HG02981 (cell line): Measurements from ENCODE around the gene RIT1.
"Not testable (repeated sequence)": the region's sequence is repeated elsewhere in the genome, so short reads cannot be mapped to it uniquely, and the experiment has no call there.

ENCODE experiments used
- ATAC-seq: cut with Tn5 transposase; IDR thresholded peaks from one replicate; pipeline ENCODE4 v1.9.1; 2021; ENCODE audit warnings: mild to moderate bottlenecking, moderate library complexity; ENCODE audit not compliant: unreplicated experiment

The RIT1 gene

GRCh38 chr1:155895617-155896016 is 15.5 kb downstream of the RIT1 start:
- not testable (repeated sequence) for ATAC-seq

DNA sequence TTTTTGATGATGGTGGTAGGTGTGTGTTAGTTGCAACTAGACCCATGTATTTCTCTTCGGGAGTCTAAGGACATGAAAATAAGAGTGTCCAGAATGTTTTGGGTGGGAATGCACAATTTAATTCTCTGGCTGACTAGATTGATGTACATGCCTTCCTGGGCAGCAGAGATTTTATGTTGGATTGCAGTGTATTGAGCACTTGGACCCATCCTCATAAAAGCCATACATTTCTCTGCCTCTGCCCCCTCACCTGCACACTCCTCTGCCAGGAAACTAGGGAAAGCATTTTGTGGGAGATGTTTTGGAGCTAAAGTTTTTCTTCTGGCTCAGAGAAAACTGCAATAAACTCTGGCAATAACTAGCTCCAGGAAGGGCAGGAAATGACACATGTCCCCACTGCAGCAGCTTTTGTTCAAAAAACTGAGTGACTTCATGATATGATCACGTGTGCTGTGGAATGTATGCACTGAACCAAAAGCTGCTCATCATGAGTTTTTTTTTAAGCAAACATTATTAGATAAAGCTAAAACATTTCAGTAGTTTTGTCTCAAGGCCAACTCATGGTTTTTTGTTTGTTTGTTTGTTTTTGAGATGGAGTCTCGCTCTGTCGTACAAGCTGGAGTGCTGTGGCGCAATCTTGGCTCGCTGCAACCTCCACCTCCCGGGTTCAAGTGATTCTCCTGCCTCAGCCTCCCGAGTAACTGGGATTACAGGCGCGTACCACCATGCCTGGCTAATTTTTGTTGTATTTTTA is 17.6 kb downstream of the RIT1 start:
- no peak for ATAC-seq

DNA sequence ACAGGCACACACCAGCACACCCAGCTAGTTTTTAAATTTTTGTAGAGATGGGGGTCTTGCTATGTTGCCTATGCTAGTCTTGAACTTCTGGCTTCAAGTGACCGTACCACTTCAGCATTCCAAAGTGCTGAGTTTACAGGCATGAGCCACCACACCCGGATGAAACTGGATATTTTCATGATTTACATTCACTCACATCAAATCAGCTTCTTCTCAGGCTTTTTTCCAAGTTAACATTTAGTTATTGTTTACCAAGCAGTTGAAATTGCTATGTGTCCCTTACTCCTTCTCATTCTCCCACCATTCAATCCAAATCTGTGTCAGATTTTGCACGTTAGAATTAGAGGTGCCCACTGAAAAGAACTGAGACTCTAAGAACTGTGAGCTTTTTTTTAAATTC is 18.4 kb downstream of the RIT1 start:
- no peak for ATAC-seq

DNA sequence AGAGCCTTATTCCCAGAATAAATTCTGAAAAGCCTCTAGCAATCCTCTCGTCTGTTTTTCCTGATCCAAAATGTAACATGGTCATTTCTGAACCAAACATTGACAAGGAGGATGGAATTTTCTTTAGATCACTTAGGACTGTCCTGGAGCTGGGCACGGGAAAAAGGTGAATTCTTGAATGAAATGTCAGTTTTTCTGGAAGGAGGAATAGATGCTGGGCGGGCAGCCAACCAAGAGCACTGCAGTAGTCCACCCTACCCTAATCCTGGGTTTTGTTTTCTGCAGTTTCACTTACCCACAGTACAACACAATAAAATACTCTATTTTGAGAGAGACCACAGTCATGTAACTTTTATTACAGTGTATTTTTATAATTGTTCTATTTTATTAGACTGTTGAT is 20.9 kb downstream of the RIT1 start:
- ATAC-seq: no peak

GRCh38 chr1:155889566-155889965 is 21.6 kb downstream of the RIT1 start:
- ATAC-seq: no peak

DNA sequence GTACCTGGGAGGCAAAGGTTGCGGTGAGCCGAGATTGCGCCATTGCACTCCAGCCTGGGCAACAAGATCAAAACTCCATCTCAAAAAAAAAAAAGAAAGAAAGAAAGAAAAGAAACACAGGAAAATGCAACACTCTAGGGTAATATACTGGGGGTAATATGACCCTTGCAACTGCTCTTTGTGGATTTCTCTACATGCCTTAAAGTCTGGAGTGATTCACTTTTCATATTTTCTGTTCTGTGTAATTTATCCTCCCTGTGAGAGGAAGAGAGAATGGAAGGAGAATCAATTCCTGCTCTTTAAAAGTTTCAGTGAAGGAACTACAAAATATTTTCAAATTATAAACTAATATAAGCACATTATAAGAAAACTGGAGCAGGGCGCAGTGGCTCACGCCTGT is 22.7 kb downstream of the RIT1 start:
- no peak for ATAC-seq

GRCh38 chr1:155884982-155885381 is 26.2 kb downstream of the RIT1 start:
- no peak for ATAC-seq

DNA sequence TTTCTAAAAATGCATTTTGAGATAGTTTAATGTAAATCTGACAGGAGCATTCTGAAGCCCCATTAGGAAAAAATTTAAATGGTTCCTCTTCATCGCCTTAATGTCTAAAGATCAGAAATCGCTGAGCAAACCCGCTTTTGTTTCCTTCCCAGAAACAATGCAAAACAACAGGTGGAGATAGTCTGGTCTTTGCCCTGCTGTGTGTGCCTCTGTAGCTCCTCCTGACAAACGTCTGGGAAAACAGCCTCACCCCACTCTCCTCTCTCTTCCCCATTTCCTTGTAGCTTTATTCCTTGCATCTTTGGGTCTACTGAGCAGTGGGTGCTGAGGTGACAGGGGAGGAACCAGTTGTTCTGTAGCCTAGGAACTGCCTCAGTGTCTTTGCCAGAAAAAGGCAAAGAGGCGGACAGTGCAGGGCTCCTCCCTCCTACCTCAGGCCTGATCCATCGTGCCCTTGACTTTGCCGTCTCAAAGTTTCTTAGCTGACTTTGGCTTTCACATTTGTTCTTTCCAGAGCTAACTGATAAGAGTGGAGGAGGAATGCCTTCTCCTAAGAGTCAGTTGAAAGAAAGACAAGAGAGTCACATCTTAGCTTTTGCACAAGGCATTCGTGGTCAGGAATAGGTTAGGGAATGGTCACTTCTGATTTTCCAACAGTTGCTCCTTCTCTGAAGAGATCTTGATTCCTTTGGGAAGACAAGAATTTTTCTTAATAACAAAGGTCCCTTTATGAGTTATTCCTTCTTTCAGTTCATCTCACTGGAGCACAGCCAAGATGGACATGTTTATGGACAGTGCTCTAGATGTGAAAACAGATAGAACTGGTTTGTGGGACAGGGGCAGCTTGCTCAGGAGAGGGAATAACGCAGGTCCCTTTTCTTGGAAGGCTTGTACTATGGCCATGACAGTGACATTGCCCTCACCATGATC is 26.9 kb downstream of the RIT1 start:
- ATAC-seq: no peak

- ATAC-seq: no peak
These were observed 28.4 kb downstream of the RIT1 start for GRCh38 chr1:155882766-155883165.

DNA sequence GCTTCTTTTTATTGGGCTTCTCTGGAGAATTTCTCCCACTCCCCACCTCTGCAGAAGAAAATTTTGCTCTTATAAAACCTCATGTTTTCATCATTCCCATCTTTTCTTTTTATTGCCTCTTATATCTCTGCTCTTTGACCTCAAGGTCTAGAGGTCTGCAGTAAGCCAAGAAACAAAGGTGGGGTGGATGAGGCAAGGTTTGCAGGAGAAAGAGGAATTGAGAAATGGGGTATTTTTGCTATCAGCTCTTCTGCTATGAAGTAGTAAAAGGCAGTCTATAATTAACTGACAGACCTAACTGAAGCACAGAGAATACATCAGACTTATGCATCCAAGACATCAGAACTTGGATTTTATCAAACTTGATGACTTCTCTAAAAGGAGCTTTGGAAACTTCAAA is 28.9 kb downstream of the RIT1 start:
- ATAC-seq: no peak

GRCh38 chr1:155880950-155881349 is 30.2 kb downstream of the RIT1 start:
- ATAC-seq: no peak

- no peak for ATAC-seq
These were observed 30.9 kb downstream of the RIT1 start for GRCh38 chr1:155880251-155880650.

- ATAC-seq: no peak
These were observed 33.2 kb downstream of the RIT1 start for GRCh38 chr1:155877945-155878344.

DNA sequence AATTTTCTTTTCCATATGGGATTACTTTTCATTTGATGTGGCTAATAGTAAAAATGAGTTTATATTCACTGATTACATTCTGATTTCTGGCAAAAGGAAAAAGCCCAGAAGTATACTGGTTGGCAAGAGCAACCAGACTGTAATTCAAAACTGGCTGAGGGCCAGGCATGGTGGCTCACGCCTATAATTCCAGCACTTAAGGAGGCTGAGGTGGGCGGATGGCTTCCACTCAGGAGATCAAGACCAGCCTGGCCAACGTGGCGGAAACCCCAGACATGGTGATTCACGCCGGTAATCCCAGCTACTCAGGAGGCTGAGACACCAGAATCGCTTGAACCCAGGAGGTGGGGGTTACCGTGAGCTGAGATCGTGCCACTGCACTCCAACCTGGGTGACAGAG is 37.3 kb downstream of the RIT1 start:
- ATAC-seq: no peak

DNA sequence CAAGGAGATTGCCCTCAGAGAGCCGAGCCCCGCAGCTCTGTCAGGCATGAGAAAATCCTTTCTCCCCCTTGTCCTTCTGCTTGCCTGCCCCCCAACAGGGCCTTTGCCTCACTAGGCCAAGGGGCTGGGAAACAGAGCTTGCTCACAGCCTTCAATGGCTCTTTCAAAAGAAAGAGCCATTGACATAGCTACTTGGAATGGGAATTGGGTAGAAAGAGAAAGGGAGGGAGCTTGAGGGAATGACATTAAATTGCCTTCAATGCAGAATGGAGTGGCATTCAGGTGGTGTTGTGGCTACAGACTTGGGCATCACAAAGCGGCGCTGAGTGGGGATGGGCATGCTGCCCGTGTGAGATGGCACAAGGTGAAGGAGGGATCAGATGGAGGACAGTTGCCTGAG is 38.6 kb downstream of the RIT1 start:
- ATAC-seq: no peak

DNA sequence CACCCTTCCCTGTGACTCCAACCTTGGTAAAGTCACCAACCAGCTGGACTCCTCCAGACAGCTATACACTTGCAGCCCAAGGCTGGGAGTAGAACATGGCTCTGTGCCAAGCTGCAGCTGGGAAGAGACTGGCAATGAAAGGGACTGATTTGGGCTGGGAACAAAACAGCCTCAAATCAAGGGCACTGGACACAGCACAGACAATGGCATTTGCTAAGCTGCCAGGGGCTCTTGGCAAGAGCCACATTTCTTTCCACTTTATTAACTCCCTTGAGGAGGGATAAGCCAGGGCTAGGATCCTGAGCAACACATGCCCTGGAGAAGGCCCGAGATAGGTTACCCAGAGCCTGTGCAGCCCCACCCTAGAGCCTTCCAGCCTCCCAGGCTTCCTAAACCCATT is 39.8 kb downstream of the RIT1 start:
- no peak for ATAC-seq

GRCh38 chr1:155867766-155868165 is 43.4 kb downstream of the RIT1 start:
- no peak for ATAC-seq

DNA sequence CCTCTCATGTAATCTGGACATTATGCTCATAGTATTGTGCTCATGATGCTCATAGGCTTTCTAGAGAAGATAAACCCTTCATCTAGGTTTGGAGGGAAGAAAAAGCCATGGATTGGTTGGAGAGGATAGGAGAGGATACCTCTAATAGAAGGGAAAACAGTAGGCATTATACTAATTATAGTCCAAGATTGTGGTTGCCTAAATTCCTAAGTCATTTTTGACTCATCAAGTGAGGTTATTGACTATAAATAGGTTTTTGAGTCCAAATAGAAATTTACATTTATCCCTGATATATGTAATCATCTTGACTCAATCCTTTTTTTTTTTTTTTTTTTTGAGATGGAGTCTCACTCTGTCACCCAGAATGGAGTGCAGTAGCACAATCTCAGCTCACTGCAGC is 46.8 kb downstream of the RIT1 start:
- ATAC-seq: no peak

- no peak for ATAC-seq
These were observed 49.3 kb downstream of the RIT1 start for GRCh38 chr1:155861896-155862295.

- no peak for ATAC-seq
These were observed 50.1 kb downstream of the RIT1 start for GRCh38 chr1:155860970-155861510.

DNA sequence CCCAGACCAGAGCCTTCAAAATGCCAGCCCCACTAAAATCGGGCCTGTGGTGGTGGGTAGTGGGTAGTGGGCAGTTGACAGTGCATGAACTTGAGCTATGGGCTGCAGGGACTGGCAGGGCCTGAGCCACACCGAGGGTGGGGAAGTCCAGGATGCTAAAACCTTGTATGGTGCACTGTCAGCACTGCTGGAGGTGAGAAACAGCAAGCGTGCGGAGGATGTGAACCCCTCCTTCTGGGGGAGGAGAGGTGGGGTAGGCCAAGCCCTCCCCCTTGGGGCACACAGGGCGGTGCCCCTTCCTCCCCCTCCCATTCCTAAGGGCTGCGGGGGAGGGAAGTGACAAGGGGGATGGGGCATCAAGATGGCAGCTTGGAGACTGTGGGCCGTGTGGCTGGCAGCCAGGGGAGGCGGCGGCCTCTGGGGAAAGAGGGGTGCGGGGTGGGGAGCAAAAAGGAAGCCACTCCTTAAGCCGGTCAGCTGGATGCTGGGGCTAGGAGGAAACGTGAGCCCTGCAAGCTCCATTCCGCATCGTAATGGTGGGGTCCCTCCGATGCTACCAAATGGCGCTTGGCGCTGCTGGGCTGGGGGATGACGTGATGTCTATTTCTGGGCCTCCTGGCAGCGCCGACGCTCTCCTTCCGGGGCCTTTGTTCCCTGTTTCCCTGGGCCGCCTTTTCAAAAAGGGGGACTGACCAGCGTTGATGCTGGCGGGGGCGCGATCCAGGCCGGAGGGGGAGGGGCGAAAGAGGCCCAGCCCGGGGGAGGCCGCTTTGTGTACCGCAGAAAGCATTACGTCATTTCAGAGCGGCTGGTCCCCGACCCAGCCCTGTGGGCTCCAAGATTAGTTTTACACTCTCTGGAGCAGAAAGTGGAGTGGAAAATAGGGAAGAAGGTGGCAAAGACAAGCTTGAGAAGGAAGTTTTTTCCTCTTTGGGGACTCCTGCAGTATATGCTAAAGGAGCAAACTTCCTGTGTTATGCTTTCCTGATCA is 51.0 kb downstream of the RIT1 start:
- peak; percentile 14 for ATAC-seq
